ENCODE measurements around the gene NBPF6.
"Not testable (repeated sequence)": the region's sequence is repeated elsewhere in the genome, so short reads cannot be mapped to it uniquely, and the experiment has no call there.

NBPF6 gene, protein sequence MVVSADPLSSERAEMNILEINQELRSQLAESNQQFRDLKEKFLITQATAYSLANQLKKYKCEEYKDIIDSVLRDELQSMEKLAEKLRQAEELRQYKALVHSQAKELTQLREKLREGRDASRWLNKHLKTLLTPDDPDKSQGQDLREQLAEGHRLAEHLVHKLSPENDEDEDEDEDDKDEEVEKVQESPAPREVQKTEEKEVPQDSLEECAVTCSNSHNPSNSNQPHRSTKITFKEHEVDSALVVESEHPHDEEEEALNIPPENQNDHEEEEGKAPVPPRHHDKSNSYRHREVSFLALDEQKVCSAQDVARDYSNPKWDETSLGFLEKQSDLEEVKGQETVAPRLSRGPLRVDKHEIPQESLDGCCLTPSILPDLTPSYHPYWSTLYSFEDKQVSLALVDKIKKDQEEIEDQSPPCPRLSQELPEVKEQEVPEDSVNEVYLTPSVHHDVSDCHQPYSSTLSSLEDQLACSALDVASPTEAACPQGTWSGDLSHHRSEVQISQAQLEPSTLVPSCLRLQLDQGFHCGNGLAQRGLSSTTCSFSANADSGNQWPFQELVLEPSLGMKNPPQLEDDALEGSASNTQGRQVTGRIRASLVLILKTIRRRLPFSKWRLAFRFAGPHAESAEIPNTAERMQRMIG

DNA sequence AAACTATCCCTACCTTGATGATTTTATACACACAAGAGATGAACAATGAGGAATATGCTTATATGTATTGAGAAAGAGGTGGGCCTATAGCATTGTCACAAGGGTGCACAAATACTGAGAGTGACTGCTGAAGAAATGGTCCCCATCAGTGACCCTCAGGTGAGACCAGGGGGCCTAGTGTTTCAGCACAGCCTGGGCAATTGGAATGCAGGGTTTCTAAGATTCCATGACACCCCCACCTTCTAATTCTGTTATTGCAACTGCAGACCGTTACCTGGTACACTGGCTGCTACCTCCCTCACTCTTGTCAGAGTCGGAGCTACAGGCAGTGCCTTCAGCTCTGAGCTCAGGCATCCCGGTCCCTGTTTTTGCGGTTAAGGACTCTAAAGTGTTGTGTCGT lies at the start of gene NBPF6:
Gene NBPF6 (plus strand): TSS at position 301 of the 400 bp plus-strand sequence. CDS start 259 bp downstream, outside the sequence.
- DNase-seq: not testable (repeated sequence)

DNA sequence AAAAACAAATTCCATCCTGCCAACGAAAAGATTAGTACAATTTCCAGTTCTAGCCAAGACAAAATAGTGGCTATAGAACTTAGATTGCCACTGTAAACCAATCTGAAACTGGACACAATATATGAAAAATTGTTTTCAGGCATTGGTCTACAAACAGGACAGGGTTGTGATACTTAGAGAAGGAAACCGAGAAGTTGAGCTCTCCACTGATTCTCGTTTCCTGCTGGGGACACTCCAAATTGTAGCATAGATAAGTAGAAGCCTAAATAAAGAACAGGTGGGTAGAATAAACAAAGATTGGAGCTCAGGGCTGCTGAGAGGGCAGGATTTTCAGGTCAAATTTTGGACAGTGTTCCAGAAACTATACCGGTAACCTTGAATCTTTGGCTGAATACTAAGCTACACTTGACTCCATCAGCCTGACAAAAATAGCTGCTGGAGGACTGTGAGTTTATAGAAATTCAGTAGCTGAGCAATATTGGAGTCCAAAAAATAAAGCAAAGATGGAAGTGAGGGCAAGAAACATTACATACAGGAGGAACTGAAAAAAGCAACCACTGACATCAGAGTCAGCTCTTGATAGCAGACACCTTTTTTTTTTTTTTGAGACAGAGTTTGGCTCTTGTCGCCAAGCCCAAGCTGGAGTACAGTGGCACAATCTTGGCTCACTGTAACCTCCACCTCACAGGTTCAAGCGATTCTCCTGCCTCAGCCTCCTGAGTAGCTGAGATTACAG lies 38.9 kb upstream of the NBPF6 start:
- not testable (repeated sequence) for DNase-seq

DNA sequence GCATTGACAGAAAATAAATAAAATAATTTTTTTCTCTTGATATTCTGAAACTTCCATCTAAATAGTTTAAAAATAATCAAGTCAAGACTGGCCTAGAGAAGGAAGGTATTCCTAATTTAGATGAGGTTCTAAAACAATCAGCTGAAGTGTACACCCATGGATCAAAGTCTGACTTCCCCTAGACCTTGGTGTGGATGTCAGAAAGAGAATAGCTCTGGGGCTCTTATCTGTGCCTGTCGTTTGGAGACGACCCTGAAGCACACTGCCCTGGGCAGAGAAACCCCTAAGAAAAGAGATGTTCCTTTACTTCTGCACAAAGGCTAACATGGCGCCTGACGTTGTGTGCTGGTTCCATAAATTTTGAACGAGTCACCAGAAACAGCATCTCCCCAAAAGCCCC lies 30.0 kb upstream of the NBPF6 start:
- not testable (repeated sequence) for DNase-seq

DNA sequence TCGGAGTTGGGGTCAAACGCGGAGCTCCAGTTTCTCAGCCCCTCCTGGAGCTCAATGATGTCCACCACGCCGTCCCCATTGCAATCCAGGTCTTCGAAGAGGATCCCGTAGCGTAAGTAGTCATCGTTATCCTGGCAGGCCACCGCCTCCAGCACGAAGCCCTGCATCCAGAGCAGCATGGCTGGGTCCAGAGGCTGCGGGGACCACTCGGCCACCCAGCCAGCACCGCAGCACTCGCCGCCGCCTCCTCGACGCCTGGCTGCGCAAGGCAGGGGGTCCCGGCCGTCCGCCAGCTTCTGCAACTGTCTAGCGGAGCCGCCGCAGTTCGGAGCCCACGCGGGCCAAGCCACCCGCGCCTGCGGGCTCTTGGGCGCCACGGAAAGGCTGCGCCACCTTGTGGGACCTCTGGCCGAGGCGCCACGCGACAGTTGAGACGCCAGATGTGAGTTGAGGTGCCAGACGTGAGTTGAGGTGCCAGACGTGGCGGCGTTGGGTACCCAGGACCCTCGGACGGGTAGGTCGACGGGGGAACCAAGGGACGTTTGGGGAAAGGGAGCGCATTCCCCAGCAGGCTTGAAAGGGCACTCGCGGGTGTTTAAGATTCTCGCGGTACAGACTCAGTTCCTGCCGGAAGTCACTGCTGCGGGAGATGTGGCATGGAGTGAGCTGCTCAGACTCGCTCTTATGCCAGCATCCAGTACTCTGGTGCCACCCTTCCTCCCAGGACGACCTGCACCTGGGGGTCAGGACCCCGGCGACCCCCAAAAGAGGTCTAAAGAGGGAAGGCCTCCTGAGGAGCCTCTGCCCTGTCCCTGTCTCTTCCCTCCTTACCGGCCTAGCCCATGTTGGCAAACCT lies 28.9 kb upstream of the NBPF6 start:
- not testable (repeated sequence) for DNase-seq

DNA sequence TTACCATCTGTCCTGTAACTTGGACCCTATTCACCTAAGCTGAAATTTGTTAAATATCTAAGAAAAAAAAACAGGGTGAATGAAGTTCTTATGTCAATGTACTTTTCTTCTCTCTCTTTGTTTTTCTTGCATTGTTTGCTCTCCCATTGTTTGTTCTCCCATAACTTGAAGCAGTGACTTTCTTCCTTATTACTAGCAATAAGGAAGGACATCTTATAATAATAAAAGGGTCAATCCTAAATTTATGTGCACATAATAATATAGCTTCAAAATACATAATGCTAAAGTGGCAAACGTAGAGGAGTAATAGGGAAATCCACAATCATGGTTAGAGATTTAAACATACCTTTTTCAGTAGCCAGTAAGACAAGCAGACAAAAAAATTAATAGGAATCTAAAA lies 23.3 kb upstream of the NBPF6 start:
- not testable (repeated sequence) for DNase-seq

DNA sequence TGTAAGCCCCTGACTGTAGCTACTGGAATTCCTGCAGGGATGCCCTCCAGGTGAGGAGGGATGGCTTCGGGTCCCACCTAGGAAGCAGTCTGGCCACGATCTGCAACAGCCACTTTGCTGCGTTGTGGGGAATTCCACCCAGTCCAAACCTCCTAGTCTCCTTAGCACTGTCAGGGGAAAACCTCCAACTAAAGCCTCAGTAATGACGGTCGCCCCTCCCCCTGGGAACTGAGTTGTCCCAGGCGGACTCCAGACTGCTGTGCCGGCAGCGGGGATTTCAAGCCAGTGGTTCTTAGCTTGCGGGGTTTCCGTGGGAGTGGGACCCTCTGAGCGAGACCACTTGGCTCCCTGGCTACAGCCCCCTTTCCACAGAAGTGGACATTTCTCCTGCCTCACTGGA lies 18.1 kb upstream of the NBPF6 start:
- not testable (repeated sequence) for DNase-seq

DNA sequence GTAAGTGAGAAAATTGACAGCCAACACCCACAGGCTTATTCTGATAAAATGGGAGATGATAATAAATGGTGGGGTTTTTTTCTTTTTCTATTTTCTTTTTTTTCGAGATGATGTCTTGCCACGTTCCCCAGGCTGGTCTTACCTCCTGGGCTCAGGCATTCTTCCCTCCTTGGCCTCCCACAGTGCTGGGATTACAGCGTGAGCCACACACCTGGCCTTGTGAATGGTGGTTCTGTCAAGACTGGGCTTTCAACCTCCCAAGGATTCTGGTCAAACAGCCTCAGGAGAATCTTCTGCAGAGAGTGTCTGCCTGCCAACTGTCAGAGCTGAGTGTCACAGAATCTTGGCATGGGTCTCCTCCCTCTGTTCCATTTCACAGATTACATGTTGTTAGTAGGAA lies 16.7 kb upstream of the NBPF6 start:
- DNase-seq: not testable (repeated sequence)

DNA sequence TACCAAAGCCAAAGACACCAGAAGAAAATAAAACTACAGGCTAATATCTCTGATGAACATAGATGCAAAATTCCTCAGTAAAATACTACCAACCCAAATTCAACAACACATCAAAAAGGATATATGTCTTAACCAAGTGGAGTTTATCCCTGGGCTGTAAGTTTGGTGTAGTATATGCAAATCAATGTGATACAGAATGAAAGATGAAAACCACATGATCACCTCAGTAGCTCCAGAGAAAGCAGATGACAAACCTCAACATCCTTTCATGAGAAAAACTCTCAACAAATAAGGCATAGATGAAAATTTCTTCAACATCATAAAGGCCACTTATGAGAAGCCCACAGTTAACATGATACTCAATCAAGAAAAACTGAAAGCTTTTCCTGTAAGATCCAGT lies 11.6 kb upstream of the NBPF6 start:
- not testable (repeated sequence) for DNase-seq

DNA sequence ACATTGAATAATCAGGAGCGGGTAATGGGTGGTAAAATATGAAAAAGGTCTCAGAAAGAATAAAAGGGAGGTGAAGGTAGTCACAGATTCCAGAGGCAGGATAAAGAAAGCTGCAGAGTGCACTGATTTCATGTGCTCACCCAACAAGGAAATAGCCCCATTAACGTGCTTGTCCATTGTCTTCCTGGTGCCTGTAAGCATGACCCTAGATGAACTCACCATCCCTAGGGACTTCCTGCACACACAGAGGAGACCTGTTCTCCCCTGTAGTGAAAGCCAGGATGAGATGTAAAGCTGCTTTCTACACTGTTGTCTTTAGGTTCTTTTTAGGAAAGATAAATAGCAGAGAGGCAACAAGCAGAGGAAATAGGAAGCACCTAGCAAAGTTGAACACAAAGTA lies 4.4 kb downstream of the NBPF6 start:
- DNase-seq: not testable (repeated sequence)

DNA sequence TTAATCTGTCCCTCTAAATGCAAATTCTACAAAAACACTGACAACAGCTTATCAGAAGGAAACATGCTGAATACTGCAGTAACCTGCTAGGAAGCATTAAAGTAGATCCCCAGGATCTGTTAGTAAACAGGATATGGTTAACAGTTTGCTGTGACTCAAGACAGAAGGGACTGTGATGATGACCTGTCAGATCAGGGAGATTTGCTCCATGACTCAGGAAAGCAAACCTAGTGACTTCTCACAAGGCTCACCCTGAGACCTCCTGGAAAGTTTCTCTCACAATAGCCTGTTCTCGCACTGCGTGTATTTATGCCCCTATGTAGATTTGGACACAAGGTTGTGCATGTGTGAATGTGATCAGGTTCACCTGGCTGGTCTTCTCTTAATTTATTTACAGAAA lies 8.5 kb downstream of the NBPF6 start:
- DNase-seq: not testable (repeated sequence)

DNA sequence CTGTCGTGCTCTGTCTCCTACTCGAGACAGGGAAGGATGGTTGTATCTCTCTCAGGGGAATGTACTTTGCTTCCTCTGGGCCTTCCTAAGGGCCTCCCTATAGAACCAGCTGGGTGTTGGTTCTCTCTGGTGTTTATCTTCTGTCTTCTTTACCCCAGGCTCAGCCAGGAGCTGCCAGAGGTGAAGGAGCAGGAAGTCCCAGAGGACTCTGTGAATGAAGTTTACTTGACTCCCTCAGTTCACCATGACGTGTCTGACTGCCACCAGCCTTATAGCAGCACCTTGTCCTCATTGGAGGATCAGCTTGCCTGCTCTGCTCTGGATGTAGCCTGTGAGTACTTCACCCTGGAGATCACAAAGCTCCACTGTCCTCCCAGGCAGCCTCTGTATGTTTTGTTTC lies 11.6 kb downstream of the NBPF6 start:
- DNase-seq: not testable (repeated sequence)

DNA sequence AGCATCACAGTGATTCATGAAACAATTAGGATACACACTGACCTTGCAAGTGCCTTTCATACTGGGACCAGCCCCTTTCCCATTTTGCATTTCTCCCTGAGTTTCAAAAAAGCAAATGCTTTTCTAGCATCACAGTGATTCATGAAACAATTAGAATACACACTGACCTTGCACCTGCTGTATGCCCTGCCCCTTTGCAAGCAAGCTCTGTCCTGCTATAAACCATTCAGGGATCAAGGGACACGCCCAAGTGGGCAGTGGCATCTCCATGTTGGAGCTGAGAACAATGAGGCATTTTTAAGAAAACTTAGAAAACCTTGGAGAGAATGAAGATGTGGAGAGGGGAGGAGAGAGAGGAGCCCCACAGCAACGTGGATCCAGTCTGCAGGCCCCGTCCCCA lies 13.8 kb downstream of the NBPF6 start:
- not testable (repeated sequence) for DNase-seq

DNA sequence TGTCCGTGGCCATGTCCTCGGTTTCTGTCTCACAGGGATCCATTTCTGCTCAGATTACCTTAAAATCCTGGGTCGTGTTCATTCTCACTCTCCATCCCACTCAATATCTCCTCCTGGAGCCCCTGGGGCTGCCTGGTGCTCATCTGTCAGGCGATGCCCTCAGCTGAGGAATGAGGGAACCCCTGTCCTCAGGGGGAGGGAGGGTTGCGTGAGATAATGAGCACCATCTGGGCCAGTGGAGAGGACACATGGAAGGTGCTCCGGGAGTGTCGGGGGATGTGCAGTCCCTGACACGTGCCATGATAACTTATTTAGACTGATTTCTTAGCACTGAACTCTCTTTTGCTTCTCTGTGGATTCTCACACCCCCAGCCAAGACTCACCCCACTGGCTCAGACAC lies 16.0 kb downstream of the NBPF6 start:
- DNase-seq: not testable (repeated sequence)

DNA sequence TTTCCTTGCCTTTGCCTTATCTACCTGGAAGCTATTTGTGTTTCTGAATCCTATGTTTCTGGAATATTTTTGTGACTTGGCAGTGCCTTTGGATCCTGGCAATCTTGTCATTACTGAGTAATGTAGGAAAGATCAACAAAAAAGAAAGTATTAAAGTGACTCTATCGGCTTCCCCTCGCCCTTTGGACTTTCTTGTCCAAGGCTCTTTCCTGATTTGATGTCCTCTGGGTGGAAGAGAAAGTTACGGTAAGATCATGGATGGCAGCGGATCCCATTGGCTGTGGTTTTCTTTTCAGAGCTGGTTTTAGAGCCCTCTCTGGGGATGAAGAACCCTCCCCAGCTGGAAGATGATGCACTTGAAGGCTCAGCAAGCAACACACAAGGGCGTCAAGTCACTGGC lies 17.0 kb downstream of the NBPF6 start:
- not testable (repeated sequence) for DNase-seq

DNA sequence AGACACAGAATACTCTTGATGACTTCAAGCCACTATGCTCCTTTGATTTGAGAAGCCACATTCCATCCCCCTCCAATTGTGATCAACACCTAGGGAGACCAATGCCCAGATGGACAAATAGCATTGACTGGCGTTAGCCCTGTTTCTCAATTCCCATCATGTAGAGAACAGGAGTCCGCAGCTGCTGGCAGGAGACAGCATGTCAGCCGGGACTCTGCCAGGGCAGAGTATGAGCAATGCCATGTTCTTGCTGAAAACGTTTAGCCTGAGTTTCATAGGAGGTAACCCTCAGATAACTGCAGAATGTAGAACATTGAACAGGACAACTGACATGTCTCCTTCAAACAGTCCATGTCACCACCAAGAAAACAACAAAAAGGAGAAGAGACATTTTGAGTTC lies 20.6 kb downstream of the NBPF6 start:
- not testable (repeated sequence) for DNase-seq

DNA sequence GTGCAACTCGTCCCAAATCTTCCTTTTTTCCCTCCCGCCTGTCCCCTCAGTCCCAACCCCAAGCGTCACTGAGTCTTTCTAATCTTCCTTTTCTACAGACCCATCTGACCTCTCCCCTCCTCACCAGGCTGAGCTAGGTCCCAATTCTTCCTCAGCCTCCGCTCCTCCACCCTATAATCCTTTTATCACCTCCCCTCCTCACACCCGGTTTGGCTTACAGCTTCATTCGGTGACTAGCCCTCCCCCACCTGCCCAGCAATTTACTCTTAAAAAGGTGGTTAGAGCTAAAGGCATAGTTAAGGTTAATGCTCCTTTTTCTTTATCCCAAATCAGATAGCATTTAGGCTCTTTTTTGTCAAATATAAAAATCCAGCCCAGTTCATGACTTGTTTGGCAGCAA lies 24.4 kb downstream of the NBPF6 start:
- DNase-seq: not testable (repeated sequence)

DNA sequence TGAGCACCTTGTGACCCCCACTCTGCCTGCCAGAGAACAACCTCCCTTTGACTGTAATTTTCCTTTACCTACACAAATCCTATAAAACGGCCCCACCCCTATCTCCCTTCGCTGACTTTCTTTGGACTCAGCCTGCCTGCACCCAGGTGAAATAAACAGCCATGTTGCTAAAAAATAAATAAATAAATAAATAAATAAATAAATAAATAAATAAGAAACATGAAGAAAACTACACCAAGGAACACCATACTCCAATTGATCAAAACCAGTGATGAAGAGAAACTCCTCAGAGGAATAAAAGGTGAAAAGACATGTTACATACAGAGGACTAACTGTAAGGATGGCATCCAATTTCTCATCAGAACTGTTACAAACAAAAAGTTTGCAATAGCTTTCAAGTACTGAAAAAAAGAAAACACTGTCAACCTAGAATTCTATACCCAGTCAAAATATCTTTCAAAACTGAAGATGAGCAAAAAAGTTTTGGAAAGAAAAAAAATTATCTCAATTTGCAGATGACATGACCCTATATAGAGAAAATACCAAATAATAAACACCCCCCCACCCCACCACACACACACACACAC lies 28.4 kb downstream of the NBPF6 start:
- DNase-seq: no peak

DNA sequence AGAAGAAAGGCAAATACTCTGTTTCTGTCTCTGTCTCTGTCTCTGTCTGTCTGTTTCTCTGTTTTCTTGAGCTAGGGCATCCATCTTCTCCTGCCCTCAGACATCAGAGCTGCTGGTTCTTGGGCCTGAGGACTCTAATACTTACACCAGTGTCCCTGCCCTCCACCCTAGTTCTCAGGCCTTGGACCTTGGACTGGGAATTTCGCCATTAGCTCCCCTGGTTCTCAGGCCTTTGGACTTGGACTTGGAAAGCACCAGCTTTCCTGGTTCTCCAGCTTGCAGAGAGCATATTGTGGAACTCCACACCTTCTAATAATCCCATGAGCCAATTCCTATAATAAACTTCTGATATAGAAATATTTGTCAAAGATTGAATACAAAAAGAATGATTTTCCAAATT lies 32.6 kb downstream of the NBPF6 start:
- no peak for DNase-seq

DNA sequence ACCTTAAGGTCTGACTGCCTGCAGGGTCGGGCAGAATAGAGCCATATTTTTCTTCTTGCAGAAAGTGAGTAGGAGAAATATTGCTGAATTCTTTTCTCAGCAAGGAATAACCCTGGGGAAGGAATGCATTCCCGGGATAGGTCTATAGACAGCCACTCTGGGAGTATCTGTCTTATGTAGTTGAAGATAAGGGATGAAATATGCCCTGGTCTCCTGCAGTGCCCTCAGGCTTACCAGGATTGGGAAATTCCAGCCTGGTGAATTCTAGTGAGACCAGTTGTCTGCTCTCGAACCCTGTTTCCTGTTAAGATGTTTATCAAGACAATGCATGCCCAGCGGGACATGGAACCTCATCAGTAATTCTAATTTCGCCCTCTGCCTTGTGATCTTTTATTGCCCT lies 35.8 kb downstream of the NBPF6 start:
- DNase-seq: not testable (repeated sequence)

DNA sequence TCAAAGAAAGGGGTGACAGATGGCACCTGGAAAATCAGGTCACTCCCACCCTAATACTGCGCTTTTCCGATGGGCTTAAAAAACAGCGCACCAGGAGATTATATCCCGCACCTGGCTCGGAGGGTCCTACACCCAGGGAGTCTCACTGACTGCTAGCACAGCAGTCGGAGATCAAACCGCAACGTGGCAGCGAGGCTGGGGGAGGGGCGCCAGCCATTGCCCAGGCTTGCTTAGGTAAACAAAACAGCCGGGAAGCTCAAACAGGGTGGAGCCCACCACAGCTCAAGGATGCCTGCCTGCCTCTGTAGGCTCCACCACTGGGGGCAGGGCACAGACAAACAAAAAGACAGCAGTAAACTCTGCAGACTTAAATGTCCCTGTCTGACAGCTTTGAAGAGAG lies 36.6 kb downstream of the NBPF6 start:
- not testable (repeated sequence) for DNase-seq

DNA sequence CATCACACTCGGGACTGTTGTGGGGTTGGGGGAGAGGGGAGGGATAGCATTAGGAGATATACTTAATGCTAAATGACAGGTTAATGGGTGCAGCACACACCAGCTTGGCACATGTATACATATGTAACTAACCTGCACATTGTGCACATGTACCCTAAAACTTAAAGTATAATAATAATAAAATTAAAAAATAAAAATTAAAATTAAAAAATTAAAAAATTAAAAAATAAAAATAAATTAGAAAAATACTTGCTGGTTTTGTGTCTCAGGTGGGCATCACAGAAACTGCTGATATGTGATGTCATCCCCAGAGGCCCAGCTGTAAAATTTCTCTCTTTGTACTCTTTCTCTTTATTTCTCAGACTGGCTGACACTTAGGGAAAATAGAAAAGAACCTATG lies 44.9 kb downstream of the NBPF6 start:
- DNase-seq: not testable (repeated sequence)

DNA sequence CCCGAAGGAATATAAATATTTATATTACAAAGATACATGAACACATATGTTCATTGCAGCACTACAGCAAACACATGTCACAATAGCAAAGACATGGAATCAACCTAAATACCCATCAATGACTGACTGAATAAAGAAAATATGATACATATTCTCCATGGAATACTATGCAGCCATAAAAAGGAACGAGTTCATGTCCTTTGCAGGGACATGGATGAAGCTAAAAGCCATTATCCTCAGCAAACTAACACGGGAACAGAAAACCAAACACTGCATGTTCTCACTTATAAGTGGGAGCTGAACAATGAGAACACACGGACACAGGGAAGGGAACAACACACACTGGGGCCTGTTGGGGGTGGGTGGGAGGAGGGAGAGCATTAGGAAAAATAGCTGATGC lies 46.7 kb downstream of the NBPF6 start:
- DNase-seq: not testable (repeated sequence)
